ENCODE results near the gene DNASE1. TPM values are rescaled to one million over a fixed set of nuclear protein-coding genes. Genes with fewer than 3 reads are reported as not detected.

The DNASE1 gene
- polyA plus RNA-seq, 1 donor: 170 TPM

DNA sequence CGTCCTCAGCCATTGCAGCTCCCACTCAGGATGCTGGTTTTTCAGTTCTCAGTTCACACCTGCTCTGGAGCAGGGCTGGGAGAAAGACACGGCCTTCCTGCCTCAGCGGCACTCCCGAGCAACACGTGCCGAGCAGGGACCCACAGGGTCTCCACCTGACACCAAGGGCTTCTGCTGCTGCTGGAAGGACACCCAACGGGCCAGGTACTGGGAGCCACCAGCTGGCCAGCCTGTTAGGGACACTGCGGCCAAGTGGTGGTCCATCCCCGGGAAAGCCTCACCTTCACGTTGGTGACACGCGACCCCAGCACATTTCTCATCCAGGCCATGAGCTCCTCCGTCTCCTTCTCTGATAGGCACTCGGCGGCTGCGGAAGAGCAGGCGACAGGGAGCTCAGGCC, 8.1 kb downstream of the DNASE1 start:
- peaks cover 77% of the 10 kb centered on the region for H3K36me3 ChIP-seq (ENCODE audit: control insufficient read depth, insufficient read depth, low read length)
- DNase-seq: no peak
- WGBS (ENCODE audit: insufficient coverage, low lambda C conversion rate): no CpG with 5 or more reads among the region's 17 CpGs

DNA sequence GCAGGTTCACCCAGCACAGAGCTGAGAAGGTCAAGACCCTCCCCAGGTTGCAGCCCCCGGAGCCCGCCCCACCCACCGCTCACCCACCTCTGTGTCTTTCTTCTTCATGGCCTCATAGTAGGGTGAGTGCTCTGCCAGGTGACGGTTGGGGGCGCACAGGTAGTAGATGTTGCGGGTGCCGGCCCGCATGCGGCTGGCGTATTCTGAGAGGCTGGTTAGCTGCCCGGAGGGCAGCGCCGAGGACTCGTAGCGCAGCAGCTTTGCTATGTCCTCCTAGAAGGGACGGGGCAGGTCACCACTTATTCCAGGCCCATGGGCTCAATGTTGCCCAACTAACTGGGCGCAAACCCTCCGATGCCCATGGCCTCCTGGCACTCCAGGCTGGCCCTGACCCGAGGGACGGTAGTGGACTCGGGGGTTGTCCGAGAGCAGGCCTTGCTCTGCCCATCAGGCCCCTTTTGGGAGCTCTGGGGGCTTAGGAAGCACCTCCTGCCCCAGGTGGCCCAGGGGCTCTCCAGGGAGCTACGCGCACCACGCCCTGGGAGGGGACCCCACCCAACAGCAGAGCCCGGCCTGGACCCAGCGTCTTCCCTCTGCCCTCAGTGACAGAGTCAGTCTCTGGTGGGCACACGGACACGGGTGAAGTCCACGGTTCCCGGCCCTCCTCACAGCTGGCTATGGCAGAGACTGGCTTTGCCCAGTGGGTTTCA, 9.9 kb downstream of the DNASE1 start:
- peaks cover 4% of the 10 kb centered on the region for H3K9me3 ChIP-seq (ENCODE audit: control insufficient read depth, low read depth, low read length)
- no peak for DNase-seq
- H3K4me3 ChIP-seq (ENCODE audit: low read length): no peak overlapping the region
- no peak overlapping the region for H3K27ac ChIP-seq (ENCODE audit: low read length)
- no peaks in the 10 kb centered on the region for H3K27me3 ChIP-seq (ENCODE audit: control insufficient read depth, insufficient read depth, low read length)
- H3K4me1 ChIP-seq (ENCODE audit: control insufficient read depth, insufficient read depth, low read length): no peaks in the 10 kb centered on the region
- no CpG with 5 or more reads among the region's 31 CpGs for WGBS (ENCODE audit: insufficient coverage, low lambda C conversion rate)
- peaks cover 72% of the 10 kb centered on the region for H3K36me3 ChIP-seq (ENCODE audit: control insufficient read depth, insufficient read depth, low read length)

More for the DNA sequence above, 8.1 kb downstream of the DNASE1 start:
- no peak overlapping the region for H3K27ac ChIP-seq (ENCODE audit: low read length)
- no peaks in the 10 kb centered on the region for H3K27me3 ChIP-seq (ENCODE audit: control insufficient read depth, insufficient read depth, low read length)
- H3K4me1 ChIP-seq (ENCODE audit: control insufficient read depth, insufficient read depth, low read length): peaks cover 4% of the 10 kb centered on the region
- H3K9me3 ChIP-seq (ENCODE audit: control insufficient read depth, low read depth, low read length): no peaks in the 10 kb centered on the region
- H3K4me3 ChIP-seq (ENCODE audit: low read length): no peak overlapping the region

DNA sequence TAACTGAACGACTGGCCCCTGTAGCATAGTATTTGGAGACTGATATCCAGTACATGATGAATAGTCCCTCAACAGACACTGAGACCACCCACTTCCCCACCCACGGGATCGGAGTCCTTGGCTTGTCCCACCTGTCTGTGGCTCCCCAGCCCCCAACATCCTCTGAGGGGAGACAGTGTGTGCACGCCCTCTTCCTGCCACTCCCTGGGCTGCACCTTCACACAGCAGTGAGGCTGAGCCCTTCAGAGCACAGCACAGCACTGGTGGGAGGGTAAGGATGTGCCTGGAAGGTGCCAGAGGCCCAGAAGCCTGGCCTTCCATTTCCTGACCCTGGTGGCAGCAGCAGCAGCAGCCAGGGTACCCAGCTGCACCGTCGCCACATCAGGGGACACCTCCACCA, 11.0 kb downstream of the DNASE1 start:
- peaks cover 4% of the 10 kb centered on the region for H3K9me3 ChIP-seq (ENCODE audit: control insufficient read depth, low read depth, low read length)
- peaks cover 62% of the 10 kb centered on the region for H3K36me3 ChIP-seq (ENCODE audit: control insufficient read depth, insufficient read depth, low read length)
- no peak overlapping the region for H3K4me3 ChIP-seq (ENCODE audit: low read length)
- WGBS (ENCODE audit: insufficient coverage, low lambda C conversion rate): no CpG with 5 or more reads among the region's 6 CpGs
- H3K4me1 ChIP-seq (ENCODE audit: control insufficient read depth, insufficient read depth, low read length): no peaks in the 10 kb centered on the region
- H3K27ac ChIP-seq (ENCODE audit: low read length): no peak overlapping the region
- DNase-seq: no peak
- H3K27me3 ChIP-seq (ENCODE audit: control insufficient read depth, insufficient read depth, low read length): no peaks in the 10 kb centered on the region

DNA sequence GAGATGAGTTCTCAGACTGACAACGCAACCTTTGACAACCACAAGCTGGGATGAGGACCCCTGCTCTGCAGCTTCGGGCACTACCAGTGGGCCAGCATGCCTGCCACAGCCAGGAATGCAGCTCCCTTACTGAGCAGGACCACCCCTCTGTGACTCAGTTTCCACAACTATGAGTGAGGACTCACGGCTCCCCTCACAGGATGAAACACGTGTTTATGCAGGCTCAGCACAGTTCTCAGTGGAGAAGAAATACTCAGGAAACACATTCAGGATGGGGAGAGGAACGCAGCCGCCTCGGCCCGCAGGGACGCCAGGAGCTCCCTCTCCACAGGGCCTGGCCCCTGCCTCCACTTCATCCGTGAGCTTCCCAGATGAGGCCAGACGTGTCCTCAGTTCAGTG, 14.1 kb downstream of the DNASE1 start:
- Histone ChIP-seq H3K27ac (ENCODE audit: low read length) (no peak overlapping the region), H3K27me3 (ENCODE audit: control insufficient read depth, insufficient read depth, low read length) (no peaks in the 10 kb centered on the region), H3K9me3 (ENCODE audit: control insufficient read depth, low read depth, low read length) (peaks cover 4% of the 10 kb centered on the region), H3K4me1 (ENCODE audit: control insufficient read depth, insufficient read depth, low read length) (no peaks in the 10 kb centered on the region), H3K36me3 (ENCODE audit: control insufficient read depth, insufficient read depth, low read length) (peaks cover 62% of the 10 kb centered on the region), H3K4me3 (ENCODE audit: low read length) (no peak overlapping the region)
- no CpG with 5 or more reads among the region's 11 CpGs for WGBS (ENCODE audit: insufficient coverage, low lambda C conversion rate)
- no peak for DNase-seq

DNA sequence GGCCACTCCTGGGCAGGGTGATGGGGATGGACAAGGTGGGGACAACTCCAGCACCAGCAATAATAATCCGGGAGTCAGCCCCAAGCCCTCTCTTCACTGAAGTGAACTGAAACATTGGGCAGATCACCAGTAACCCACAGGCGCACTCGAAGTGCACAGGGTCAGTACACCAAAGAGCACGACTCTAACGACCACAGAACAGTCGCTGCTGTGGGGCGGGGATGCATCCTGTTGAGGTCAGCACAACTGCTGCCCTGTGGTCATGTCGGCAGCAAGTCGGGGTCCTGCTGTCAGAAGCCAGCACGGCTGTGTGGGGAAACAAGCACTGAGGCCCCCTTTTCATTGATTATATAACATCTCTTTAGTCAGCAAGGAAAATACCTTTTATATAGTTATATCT, 14.6 kb downstream of the DNASE1 start:
- Histone ChIP-seq H3K4me1 (ENCODE audit: control insufficient read depth, insufficient read depth, low read length) (no peaks in the 10 kb centered on the region), H3K27ac (ENCODE audit: low read length) (no peak overlapping the region), H3K27me3 (ENCODE audit: control insufficient read depth, insufficient read depth, low read length) (no peaks in the 10 kb centered on the region), H3K36me3 (ENCODE audit: control insufficient read depth, insufficient read depth, low read length) (peaks cover 62% of the 10 kb centered on the region), H3K9me3 (ENCODE audit: control insufficient read depth, low read depth, low read length) (peaks cover 4% of the 10 kb centered on the region), H3K4me3 (ENCODE audit: low read length) (no peak overlapping the region)
- no peak for DNase-seq
- WGBS (ENCODE audit: insufficient coverage, low lambda C conversion rate): no CpG with 5 or more reads among the region's 10 CpGs

DNA sequence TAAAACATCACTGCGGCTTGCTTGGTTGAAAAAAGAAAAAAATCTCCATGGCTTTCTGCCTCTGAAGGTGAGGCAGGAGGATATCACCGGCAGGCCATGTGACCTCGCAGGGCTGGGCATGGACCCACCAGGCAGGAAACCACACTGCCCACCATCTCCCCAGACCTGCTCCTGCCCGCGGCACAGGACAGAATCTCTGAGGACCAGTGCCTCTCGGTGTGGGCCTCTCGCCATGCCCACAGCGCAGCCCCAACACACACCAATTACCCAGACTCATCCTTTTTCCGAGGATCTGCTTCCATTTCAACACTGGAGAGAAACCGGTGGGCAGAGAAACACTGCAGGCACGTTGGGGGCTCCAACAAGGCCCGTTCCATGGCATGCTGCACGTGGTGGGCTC, 16.2 kb downstream of the DNASE1 start:
- no CpG with 5 or more reads among the region's 13 CpGs for WGBS (ENCODE audit: insufficient coverage, low lambda C conversion rate)
- H3K36me3 ChIP-seq (ENCODE audit: control insufficient read depth, insufficient read depth, low read length): peaks cover 62% of the 10 kb centered on the region
- H3K9me3 ChIP-seq (ENCODE audit: control insufficient read depth, low read depth, low read length): peaks cover 4% of the 10 kb centered on the region
- no peak overlapping the region for H3K4me3 ChIP-seq (ENCODE audit: low read length)
- no peak overlapping the region for H3K27ac ChIP-seq (ENCODE audit: low read length)
- H3K4me1 ChIP-seq (ENCODE audit: control insufficient read depth, insufficient read depth, low read length): no peaks in the 10 kb centered on the region
- DNase-seq: no peak
- no peaks in the 10 kb centered on the region for H3K27me3 ChIP-seq (ENCODE audit: control insufficient read depth, insufficient read depth, low read length)

DNA sequence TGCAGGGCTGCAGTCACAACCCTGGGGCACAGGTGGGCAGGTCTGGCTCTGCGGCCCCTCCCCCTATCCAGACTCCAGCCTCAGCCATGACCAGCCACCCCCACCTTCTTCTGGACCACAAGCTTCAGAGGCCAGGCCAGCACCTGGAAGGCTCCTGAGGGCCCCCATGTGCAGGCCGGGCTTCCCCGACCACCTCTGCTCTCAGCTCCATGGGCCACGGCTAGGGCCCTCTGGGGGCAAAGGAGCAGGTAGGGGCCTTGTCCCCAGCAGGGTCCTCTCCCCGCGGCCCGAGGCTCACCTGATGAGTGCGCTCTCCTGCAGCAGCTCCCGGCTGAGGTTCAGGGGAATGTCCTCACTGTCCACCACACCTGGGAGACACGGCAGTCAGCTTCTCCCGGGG, 16.9 kb downstream of the DNASE1 start:
- H3K27ac ChIP-seq (ENCODE audit: low read length): no peak overlapping the region
- H3K36me3 ChIP-seq (ENCODE audit: control insufficient read depth, insufficient read depth, low read length): peaks cover 68% of the 10 kb centered on the region
- H3K4me3 ChIP-seq (ENCODE audit: low read length): no peak overlapping the region
- H3K27me3 ChIP-seq (ENCODE audit: control insufficient read depth, insufficient read depth, low read length): no peaks in the 10 kb centered on the region
- no CpG with 5 or more reads among the region's 11 CpGs for WGBS (ENCODE audit: insufficient coverage, low lambda C conversion rate)
- DNase-seq: no peak
- no peaks in the 10 kb centered on the region for H3K4me1 ChIP-seq (ENCODE audit: control insufficient read depth, insufficient read depth, low read length)
- H3K9me3 ChIP-seq (ENCODE audit: control insufficient read depth, low read depth, low read length): peaks cover 4% of the 10 kb centered on the region

DNA sequence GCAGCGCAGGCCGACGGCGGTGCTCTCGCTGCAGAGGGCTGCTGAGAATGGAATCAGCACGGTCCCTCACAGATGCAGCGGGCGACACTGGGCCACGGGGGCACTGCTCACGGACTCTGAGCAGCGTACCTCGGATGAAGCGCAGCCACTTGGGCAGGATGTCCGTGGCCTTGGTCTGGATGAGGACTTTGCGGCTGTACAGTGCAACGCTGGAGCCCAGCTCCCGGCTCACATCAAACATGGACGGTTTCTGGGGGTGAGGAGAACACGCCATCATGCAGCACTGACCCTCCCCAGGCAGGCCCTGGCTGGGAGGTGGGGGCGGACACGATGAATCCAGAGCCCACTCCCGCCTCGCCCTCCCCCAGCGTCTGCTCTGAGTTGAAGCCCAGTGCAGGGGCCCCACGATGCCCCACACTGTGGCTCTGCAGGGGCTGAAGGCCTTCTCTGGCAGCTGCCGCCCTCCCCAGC, 18.1 kb downstream of the DNASE1 start:
- H3K9me3 ChIP-seq (ENCODE audit: control insufficient read depth, low read depth, low read length): peaks cover 4% of the 10 kb centered on the region
- H3K4me3 ChIP-seq (ENCODE audit: low read length): no peak overlapping the region
- no peak overlapping the region for H3K27ac ChIP-seq (ENCODE audit: low read length)
- H3K4me1 ChIP-seq (ENCODE audit: control insufficient read depth, insufficient read depth, low read length): no peaks in the 10 kb centered on the region
- H3K27me3 ChIP-seq (ENCODE audit: control insufficient read depth, insufficient read depth, low read length): no peaks in the 10 kb centered on the region
- no peak for DNase-seq
- peaks cover 76% of the 10 kb centered on the region for H3K36me3 ChIP-seq (ENCODE audit: control insufficient read depth, insufficient read depth, low read length)
- no CpG with 5 or more reads among the region's 26 CpGs for WGBS (ENCODE audit: insufficient coverage, low lambda C conversion rate)

DNA sequence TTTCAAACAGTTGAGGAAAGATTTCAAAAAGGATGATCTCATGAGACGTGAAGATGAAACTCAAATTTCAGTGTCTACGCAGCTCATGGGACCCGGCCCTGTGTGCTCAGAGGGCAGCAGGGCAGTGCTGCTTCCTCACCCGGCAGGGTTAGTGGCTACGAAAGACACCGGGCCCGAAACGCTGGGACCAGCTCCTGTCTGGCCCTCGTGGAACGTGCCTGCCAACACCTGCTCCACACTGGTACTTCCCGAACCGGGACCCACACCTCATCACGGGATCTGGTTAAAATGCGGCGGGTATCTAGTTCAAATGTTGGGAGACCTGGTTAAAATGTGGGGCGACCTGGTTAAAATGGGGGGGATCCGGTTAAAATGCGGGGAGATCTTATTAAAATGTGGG, 18.7 kb downstream of the DNASE1 start:
- Histone ChIP-seq H3K4me3 (ENCODE audit: low read length) (no peak overlapping the region), H3K9me3 (ENCODE audit: control insufficient read depth, low read depth, low read length) (peaks cover 4% of the 10 kb centered on the region), H3K27me3 (ENCODE audit: control insufficient read depth, insufficient read depth, low read length) (no peaks in the 10 kb centered on the region), H3K36me3 (ENCODE audit: control insufficient read depth, insufficient read depth, low read length) (peaks cover 82% of the 10 kb centered on the region), H3K4me1 (ENCODE audit: control insufficient read depth, insufficient read depth, low read length) (no peaks in the 10 kb centered on the region), H3K27ac (ENCODE audit: low read length) (no peak overlapping the region)
- DNase-seq: no peak
- no CpG with 5 or more reads among the region's 18 CpGs for WGBS (ENCODE audit: insufficient coverage, low lambda C conversion rate)

DNA sequence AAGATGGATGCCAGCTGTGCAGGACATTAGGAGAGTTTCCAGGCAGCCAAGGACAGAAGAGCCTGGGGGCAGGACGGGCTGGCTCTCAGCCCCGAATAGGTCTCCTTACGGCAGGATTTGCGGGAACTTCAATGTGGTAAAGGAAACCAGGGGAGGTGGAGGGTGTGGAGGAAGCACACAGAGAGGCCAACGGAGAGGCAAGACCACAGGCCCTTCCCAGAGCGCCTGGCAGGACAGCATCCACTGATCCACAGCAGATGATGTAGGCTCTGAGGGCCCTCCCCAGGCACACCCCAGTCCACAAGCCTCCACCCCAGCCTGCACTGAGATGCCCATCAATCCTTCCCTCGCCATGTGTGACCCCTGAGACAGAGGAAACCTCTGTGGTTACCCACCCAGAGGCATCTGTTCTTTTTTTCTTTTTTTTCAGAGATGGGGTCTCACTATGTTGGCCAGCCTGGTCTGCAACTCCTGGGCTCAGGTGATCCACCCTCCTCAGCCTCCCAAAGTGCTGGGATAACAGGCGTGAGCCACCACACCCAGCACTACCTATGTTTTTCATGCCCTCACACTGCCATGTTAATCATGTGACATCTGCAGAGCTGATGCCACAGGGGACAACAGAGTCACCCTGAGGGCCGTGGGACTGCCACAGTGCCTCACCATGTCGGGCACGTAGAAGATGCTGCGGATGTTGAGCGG, 19.3 kb downstream of the DNASE1 start:
- Histone ChIP-seq H3K27ac (ENCODE audit: low read length) (no peak overlapping the region), H3K36me3 (ENCODE audit: control insufficient read depth, insufficient read depth, low read length) (peaks cover 79% of the 10 kb centered on the region), H3K9me3 (ENCODE audit: control insufficient read depth, low read depth, low read length) (peaks cover 2% of the 10 kb centered on the region), H3K4me3 (ENCODE audit: low read length) (no peak overlapping the region), H3K4me1 (ENCODE audit: control insufficient read depth, insufficient read depth, low read length) (no peaks in the 10 kb centered on the region), H3K27me3 (ENCODE audit: control insufficient read depth, insufficient read depth, low read length) (no peaks in the 10 kb centered on the region)
- DNase-seq: no peak
- no CpG with 5 or more reads among the region's 13 CpGs for WGBS (ENCODE audit: insufficient coverage, low lambda C conversion rate)
